GM18873 (cell line): Measurements from ENCODE around the gene TENM4.

ENCODE experiments used
- ATAC-seq: cut with Tn5 transposase; IDR thresholded peaks from one replicate; pipeline ENCODE4 v1.9.1; 2021; ENCODE audit warnings: mild to moderate bottlenecking, moderate library complexity, moderate number of reproducible peaks; ENCODE audit not compliant: unreplicated experiment, low FRiP score

The TENM4 gene

GRCh38 chr11:79155237-79155636 is 285.6 kb downstream of the TENM4 start:
- no peak for ATAC-seq

- no peak for ATAC-seq
Observed at GRCh38 chr11:79152511-79152910, 288.3 kb downstream of the TENM4 start.

- ATAC-seq: no peak
Observed at GRCh38 chr11:79151396-79151795, 289.4 kb downstream of the TENM4 start.

DNA sequence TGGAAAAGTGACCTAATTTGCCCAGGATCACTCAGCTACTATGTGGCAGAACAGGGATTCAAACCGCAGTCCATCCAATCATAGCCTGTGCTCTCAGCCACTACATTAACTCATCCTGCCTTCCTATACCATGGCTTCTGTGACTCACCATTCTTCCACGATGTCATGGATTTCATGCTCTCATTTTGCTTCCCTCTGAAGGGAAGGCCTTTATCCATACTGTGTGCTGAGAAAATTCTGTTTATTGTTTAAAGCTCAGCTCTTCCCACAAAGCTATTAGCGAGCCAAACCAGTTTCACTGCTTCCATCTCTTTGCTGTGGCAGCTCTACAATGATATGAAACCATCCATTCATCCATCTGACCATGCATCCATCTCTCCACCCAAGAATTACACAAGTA is 289.9 kb downstream of the TENM4 start:
- ATAC-seq: no peak

- no peak for ATAC-seq
Observed at GRCh38 chr11:79150320-79150719, 290.5 kb downstream of the TENM4 start.

DNA sequence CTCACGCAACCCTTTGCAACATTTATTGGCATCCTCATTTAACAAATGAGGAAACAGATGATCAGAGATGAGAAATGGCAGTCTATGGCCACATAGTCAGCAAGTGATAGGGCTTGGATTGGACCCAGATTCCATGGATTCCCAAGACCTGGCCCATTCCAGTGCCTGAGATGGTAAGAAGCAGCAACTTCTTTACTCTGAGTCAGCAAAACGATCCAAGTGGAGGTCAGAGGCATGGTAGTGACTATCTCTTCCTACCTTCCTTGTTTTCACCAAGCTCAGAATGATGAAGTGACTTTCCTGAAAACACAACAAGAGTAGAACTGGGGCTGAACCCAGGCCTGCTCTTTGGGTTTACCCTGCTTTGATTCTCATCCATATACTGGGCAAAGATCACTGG is 293.1 kb downstream of the TENM4 start:
- no peak for ATAC-seq

- ATAC-seq: no peak
Observed at GRCh38 chr11:79147011-79147410, 293.8 kb downstream of the TENM4 start.

- peak; percentile 52 for ATAC-seq
Observed at GRCh38 chr11:79139900-79140299, 300.9 kb downstream of the TENM4 start.

DNA sequence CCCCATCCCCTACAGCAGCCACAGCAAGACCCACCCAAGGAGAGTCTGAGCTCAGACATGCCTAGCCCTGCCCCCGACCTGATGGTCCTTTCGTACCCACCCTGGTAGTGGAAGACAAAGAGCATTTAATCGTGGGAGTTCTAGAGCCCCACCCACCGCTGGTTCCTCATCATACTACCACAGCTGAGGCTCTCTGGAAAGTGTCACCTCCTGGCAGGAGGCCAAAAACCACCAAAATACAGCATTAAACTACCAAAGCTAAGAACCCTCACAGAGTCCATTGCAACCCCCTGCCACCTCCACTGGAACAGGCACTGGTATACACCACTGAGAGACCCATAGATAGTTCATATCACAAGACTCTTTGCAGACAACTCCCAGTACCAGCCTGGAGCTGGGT is 311.1 kb downstream of the TENM4 start:
- no peak for ATAC-seq

GRCh38 chr11:79128291-79128690 is 312.5 kb downstream of the TENM4 start:
- no peak for ATAC-seq

- no peak for ATAC-seq
Observed at GRCh38 chr11:79122759-79123158, 318.1 kb downstream of the TENM4 start.

DNA sequence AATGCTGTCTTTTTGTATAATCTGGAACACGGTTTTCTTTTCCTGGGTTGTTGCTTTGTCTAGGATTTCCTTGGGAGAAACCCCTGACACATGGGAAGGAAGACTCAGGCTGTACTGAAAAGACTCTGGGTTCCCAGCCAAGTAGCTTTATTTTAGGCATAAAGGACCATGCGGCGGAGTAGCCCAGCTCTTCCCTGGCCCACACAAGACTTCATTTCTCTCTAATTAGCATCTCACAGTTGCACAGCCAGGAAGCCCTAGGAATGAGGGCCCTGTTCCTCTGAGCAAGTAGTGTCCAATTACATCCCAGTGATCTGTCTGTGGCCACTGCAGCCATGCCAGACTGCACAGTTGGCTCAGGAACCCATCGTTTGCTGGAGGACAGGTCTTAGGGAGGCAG is 319.5 kb downstream of the TENM4 start:
- no peak for ATAC-seq

DNA sequence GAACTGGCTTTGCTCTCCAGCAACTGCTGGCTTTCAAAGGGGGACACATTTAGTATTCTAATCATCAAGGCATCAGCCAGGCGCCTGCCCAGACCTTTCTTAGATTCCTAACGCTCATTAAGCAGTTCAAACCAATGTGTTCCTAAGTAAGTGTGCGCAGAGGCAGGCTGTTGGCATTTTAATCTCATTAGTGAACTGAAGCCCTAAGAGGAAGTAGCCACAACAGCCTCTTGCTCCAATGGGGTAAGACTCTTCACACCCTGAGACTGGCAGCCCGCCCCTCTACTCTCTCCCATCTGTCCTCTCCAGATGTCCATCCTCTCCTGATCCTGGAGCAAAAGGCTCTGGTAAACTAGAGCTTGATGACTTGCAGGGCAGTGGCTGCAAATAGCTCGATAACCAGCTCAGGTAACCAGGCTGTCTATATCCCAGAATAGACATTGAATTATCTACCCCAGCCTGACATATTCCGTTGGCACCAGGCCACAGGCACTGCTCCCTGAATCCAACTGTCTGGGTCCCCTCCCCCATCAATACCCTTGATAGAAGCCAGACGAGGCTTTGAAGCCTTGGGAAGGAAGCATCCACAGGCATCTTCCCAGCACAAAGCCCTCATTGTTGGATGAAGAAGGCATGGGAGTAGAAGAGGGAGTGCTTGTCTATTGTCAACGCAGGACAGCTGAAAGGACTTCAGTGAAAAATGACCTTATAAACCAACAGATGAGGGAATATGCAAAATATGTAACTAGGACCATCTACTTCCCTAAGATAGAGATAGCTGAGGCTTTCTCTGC is 321.1 kb downstream of the TENM4 start:
- ATAC-seq: no peak

DNA sequence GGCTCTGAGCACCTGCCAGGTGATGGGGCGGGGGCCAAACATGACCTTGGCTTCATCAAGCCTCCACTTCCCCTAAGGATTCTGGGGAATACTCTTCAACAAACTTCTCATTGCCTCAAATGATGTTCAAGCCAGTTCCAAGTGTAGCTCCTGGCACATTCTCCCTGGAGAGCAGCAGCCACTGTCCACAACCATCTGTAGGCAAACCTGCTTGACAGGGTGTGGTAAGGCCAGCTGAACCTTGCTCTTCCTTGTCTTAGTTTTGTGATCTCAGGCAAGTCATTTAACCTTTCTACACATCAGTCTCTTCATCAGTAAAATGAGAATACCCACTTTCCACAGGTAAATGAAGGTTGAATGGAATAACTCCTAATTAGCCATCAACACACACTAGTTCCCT is 323.3 kb downstream of the TENM4 start:
- no peak for ATAC-seq

DNA sequence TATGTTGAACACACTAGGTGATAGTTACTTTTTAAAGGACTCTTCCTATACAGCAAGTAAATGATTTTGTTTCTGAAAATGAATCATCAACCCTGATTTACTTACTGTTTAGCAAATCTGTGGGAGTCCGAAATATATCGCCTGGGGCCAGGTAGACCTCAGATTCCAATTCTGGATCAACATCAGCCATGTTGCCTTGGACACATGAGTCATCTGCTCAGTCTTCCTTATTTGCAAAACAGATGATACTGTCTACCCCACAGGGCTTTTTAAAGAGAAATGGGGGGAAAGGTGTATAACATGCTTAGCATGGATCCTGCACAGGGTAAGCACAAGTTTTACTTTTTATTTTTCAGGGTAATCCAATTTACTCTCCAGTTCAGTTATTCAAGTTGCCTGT is 324.2 kb downstream of the TENM4 start:
- ATAC-seq: no peak

DNA sequence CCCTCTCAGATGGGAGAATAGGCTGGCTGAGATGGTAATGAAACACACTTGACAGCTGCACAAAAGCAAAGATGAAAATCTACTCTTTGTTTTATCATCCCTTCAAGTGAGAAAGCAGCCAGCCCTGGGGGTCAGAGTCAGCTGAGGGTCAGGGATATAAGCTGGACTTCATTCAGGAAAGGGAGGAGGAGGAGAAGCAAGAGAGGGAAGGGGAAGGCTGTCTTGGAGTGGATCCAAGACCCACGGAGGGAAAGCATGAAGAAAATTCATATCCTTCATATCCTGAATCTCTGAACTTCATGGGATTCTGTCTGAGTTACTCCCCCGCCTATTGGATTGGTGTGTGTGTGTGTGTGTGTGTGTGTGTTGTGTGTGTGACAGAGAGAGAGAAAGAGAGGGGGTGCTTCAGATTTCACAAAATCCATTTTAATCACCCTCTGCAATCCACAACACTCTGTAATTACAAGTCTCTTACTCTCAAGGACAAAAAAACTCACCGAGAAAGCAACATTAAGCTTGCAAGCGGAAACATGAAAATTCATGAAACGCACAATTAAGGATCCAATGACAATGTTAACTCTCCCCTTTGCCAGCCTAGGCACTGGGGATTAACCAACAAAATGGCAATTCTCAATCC is 327.7 kb downstream of the TENM4 start:
- ATAC-seq: no peak

DNA sequence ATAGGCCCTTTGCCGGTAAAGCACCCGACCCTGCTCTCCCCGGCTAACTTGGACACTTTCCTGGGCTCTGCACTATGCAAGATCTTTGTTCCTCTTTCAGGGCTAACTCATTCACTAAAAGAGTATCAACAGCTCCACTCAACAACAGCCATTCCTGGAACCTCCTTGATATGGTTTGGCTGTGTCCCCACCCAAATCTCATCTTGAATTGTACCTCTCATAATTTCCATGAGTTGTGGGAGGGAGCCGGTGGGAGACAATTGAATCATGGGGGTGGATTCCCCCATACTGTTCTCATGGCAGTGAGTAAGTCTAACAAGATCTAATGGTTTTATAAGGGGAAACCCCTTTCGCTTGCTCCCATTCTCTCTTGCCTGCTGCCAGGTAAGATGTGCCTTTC is 330.0 kb downstream of the TENM4 start:
- ATAC-seq: no peak

- no peak for ATAC-seq
Observed at GRCh38 chr11:79110321-79110720, 330.5 kb downstream of the TENM4 start.

- no peak for ATAC-seq
Observed at GRCh38 chr11:79108851-79109250, 332.0 kb downstream of the TENM4 start.

DNA sequence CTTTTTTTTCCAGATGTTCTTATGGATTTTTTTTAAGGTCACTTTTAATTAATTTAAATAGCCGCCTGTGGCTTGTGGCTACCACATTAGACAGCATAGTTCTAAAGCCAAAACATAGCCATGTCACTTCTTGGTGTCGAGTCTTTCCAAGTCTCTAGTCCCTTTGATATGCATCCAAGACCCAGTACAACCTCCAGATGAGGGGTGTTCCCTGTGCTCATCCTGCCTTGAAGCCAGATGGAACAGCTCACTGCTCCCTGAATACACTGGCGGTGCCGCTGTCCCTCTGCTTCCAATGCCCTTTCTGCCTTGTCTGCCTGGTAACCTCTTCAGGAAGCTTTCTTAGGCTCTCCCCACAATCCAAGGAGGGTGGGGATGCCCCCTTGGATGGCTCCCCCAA is 338.0 kb downstream of the TENM4 start:
- no peak for ATAC-seq

GRCh38 chr11:79101656-79102055 is 339.2 kb downstream of the TENM4 start:
- no peak for ATAC-seq
